Ovary (tissue), 3 donors: ENCODE measurements around the gene TPSB2.

Source experiments
- EP300 ChIP-seq: sonication (generic); formaldehyde crosslinking; IDR thresholded peaks from one replicate; pipeline ENCODE4 v1.6.1; 2017; ENCODE audit warnings: antibody characterized with exemption
- TF ChIP-seq, protein P1 (sequence below), 3 donors: fragments of 450-650 bp in 2 of 3; fragments of 200-600 bp in 1 of 3; IDR thresholded peaks; one replicate each; pipeline versions ENCODE4 v1.5.1 to v1.8.0; 2016 to 2022; ENCODE audit warnings: antibody characterized with exemption in 3 of 3, mild to moderate bottlenecking in 1 of 3
- donor health status: DM: no; HTN: no; CAD: no.

DNA sequence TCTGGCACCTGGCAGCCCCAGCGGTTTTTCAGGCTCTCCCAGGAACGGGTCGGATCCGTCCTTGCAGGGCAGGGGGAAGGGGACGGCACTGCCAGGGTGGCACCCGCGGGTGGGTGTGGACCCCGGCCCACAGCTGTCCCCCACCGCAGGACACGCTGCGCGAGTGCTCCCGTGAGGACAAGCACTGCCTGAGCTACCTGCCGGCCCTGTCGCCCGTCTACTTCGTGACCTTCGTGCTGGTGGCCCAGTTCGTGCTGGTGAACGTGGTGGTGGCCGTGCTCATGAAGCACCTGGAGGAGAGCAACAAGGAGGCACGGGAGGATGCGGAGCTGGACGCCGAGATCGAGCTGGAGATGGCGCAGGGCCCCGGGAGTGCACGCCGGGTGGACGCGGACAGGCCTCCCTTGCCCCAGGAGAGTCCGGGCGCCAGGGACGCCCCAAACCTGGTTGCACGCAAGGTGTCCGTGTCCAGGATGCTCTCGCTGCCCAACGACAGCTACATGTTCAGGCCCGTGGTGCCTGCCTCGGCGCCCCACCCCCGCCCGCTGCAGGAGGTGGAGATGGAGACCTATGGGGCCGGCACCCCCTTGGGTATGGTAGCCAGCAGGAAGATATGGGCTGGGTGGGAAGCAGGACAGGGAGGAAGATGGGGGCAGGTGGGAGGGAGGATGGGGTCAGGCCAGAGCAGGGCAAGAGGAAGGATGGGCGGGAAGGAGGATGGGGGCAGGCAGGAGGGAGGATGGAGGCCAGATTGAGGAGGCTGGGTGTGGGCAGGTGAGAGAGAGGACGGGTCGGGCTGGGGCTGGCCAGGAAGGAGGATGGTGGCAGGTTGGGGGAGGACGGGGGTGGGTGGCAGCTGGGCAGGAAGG lies 11.7 kb downstream of the TPSB2 start:
- TF ChIP-seq, protein P1, sequence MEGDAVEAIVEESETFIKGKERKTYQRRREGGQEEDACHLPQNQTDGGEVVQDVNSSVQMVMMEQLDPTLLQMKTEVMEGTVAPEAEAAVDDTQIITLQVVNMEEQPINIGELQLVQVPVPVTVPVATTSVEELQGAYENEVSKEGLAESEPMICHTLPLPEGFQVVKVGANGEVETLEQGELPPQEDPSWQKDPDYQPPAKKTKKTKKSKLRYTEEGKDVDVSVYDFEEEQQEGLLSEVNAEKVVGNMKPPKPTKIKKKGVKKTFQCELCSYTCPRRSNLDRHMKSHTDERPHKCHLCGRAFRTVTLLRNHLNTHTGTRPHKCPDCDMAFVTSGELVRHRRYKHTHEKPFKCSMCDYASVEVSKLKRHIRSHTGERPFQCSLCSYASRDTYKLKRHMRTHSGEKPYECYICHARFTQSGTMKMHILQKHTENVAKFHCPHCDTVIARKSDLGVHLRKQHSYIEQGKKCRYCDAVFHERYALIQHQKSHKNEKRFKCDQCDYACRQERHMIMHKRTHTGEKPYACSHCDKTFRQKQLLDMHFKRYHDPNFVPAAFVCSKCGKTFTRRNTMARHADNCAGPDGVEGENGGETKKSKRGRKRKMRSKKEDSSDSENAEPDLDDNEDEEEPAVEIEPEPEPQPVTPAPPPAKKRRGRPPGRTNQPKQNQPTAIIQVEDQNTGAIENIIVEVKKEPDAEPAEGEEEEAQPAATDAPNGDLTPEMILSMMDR (IDR thresholded peaks at IDR 0.05), result no peak
- no peak for TF ChIP-seq EP300
